Measurements from ENCODE around the gene MAP1LC3B.

DNA sequence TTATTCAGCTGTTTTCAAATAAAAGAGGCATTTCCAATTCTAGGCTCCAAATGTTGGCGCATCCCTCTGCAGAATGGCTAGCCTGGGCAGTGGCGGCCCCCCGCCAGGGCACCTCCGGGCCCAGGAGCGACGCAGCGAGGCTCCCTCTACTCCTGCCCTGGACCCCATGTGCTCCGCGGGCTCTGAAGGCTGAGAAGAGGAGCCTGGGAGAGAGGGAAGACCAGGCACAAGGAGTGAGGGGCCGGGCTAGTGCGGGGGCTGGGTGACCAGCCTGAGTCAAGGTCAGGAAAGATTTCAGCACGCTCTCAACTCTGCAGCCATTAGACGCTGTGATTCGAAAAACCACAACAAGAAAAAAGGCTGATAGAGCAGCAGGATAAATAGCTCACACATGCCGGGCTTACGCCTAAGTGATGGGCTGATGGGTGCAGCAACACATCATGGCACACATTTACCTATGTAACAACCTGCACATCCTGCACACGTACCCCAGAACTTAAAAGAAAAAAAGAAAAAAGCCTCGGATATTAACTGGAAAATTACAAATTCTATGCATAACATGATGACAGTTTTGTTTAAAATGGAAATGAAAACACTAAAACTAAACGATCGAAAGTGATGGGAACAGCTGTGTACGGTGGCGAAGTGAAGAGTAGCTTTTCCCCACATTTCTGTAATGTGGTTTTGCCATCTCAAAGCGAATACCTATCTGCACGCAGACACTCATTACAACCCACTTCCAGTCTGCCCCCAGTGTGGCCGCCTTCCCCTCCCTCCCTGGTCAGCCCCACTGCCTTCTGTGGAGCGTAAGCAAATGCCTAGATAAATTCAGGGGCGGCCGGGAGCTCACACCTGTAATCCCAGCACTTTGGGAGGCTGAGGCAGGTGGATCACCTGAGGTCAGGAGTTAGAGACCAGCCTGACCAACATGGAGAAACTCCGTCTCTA, 44.4 kb downstream of the MAP1LC3B start:
- TF ChIP-seq TOX (CRISPR knock-in tag; IDR thresholded peaks at IDR 0.05; ENCODE audit: borderline replicate concordance) (no peak), ARNTL (CRISPR knock-in tag; IDR thresholded peaks at IDR 0.05; ENCODE audit: borderline replicate concordance, low read depth) (no peak), ZC3H10 (CRISPR knock-in tag; IDR thresholded peaks at IDR 0.05) (no peak), CSRNP3 (CRISPR knock-in tag; IDR thresholded peaks at IDR 0.05) (no peak), ZFP30 (CRISPR knock-in tag; IDR thresholded peaks at IDR 0.05) (no peak)
- TF ChIP-seq, protein P1, sequence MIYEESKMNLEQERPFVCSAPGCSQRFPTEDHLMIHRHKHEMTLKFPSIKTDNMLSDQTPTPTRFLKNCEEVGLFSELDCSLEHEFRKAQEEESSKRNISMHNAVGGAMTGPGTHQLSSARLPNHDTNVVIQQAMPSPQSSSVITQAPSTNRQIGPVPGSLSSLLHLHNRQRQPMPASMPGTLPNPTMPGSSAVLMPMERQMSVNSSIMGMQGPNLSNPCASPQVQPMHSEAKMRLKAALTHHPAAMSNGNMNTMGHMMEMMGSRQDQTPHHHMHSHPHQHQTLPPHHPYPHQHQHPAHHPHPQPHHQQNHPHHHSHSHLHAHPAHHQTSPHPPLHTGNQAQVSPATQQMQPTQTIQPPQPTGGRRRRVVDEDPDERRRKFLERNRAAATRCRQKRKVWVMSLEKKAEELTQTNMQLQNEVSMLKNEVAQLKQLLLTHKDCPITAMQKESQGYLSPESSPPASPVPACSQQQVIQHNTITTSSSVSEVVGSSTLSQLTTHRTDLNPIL (CRISPR knock-in tag; IDR thresholded peaks at IDR 0.05; ENCODE audit: low read depth) = no peak
- TF ChIP-seq, protein P2, sequence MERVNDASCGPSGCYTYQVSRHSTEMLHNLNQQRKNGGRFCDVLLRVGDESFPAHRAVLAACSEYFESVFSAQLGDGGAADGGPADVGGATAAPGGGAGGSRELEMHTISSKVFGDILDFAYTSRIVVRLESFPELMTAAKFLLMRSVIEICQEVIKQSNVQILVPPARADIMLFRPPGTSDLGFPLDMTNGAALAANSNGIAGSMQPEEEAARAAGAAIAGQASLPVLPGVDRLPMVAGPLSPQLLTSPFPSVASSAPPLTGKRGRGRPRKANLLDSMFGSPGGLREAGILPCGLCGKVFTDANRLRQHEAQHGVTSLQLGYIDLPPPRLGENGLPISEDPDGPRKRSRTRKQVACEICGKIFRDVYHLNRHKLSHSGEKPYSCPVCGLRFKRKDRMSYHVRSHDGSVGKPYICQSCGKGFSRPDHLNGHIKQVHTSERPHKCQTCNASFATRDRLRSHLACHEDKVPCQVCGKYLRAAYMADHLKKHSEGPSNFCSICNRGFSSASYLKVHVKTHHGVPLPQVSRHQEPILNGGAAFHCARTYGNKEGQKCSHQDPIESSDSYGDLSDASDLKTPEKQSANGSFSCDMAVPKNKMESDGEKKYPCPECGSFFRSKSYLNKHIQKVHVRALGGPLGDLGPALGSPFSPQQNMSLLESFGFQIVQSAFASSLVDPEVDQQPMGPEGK (CRISPR knock-in tag; IDR thresholded peaks at IDR 0.05; ENCODE audit: borderline replicate concordance) = no peak

All from SK-N-SH treated with all-trans-retinoic acid at 6 μM for 48 hours (cell line).